HG03439 (cell line): ENCODE results near the gene CKS1B.
"Not testable (repeated sequence)": the region's sequence is repeated elsewhere in the genome, so short reads cannot be mapped to it uniquely, and the experiment has no call there.

Source experiments
- ATAC-seq: cut with Tn5 transposase; IDR thresholded peaks from one replicate; pipeline ENCODE4 v1.9.1; 2021; ENCODE audit warnings: mild to moderate bottlenecking, moderate library complexity; ENCODE audit not compliant: unreplicated experiment

CKS1B gene

GRCh38 chr1:154962156-154962749 lies 12.2 kb upstream of the CKS1B start:
- no peak for ATAC-seq

GRCh38 chr1:154962795-154963330 lies 11.6 kb upstream of the CKS1B start:
- no peak for ATAC-seq

- ATAC-seq = no peak
Observed at GRCh38 chr1:154963643-154964042, 10.8 kb upstream of the CKS1B start.

DNA sequence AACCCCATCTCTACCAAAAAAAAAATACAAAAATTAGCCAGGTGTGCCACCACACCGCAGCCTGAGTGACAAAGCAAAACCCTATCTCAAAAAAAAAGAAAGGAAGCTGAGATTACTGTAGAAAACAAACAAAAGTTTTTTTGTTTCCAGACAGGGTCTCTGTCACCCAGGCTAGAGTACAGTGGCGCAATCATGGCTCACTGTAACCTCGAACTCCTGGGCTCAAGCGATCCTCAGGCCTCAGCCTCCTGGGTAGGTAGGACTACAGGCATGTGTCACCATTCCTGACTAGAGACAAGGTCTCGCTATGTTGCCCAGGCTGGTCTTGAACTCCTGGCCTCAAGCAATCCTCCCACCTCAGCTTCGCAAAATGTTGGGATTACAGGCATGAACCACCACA lies 10.1 kb upstream of the CKS1B start:
- ATAC-seq = no peak

DNA sequence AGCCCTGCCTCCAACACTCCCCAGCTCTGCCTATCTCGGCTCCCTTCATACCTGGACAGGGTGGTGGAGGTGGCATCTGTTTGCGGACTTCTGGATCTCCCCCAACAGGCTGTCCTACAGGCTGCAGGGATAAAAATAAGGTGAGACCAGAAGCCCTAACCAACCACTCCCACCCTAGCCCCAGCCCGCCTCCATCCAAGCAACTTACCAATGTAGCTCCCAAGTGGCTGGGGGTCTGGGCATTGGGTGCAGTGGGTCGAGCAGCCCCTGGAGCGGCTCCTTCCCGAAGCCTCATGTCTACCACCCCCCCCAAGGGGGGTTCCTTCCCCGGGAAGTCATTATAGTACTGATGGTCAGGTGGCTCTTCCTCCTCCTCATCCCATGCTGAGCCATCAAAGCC lies 8.4 kb upstream of the CKS1B start:
- no peak for ATAC-seq

GRCh38 chr1:154967331-154967950 lies 7.0 kb upstream of the CKS1B start:
- ATAC-seq = no peak

DNA sequence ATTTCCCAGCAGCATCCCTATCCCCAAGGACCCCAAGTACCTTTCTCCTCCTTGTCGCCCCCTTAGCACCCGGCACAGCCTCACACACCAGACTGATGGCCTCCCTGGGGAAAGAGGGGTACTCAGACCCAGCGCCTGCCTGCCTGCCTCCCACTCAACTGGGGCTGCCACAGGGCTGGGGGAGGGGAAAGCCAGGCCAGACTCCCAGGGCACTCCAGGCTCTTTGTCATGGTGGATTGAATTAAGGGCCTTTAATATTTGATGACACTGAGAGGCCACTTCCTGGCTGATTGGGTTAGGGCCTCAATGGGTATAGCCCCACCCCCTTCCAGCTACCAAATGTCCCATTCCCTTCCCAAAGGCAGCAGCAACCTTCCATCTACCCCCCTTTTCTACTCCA lies 5.8 kb upstream of the CKS1B start:
- ATAC-seq = no peak

GRCh38 chr1:154969246-154969645 lies 5.2 kb upstream of the CKS1B start:
- no peak for ATAC-seq

DNA sequence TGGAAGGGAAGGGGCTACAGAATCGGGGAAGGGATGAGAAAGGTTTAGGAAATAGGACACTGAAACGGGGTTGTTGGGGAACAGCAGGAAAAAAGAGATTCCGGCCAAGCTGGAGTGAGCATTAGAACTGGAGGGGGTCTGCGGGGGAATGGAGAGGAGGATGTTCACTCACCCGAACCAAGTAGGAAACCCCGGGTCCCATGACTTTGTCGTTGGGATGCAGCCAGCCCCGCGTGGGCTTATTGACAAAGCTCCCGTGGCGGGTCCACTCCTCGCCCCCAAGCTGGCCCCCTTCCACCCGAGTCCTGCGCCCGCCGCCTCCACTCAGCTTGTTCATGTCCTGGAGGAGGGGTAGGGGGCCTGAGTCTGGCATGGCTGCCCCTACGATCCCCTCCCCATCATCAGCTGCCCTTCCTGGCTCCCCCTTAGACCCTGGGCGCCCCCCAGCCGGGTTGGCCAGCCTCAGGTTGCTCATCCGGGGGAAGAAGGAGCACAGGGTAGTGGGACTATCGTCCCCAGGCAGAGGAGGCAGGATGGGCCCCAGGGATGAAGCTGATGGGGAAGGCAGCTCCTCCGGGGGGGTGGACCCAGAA lies 4.5 kb upstream of the CKS1B start:
- no peak for ATAC-seq

GRCh38 chr1:154970631-154971340 lies 3.7 kb upstream of the CKS1B start, which contains the start of gene SHC1:
Gene SHC1, minus strand, starts transcription at chr1:154970747. Its CDS starts 221 bp downstream, at chr1:154970526.
- no peak for ATAC-seq

- ATAC-seq = no peak
Observed at GRCh38 chr1:154971341-154971998, 3.0 kb upstream of the CKS1B start.

DNA sequence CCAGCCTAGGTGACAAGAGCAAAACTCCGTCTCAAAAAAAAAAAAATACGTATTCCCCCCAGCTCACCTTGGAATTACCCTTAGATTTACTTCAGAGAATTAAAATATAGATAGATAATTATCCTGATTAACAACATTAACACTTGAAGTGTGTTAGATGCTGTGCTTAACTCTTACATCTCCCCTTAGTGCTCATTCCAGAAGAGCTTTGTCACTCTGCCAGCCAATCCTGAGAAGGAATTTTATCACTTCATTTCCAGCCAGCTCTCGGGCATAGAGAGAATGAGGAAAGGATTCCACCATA lies 2.3 kb upstream of the CKS1B start:
- ATAC-seq = no peak

GRCh38 chr1:154972517-154973343 lies 1.8 kb upstream of the CKS1B start:
- ATAC-seq = no peak

- peak; percentile 27 for ATAC-seq
Observed at GRCh38 chr1:154973344-154974101, 958 bp upstream of the CKS1B start.

- ATAC-seq = peak; percentile 53
Observed at GRCh38 chr1:154974808-154975408, 427 bp downstream of the CKS1B start.

DNA sequence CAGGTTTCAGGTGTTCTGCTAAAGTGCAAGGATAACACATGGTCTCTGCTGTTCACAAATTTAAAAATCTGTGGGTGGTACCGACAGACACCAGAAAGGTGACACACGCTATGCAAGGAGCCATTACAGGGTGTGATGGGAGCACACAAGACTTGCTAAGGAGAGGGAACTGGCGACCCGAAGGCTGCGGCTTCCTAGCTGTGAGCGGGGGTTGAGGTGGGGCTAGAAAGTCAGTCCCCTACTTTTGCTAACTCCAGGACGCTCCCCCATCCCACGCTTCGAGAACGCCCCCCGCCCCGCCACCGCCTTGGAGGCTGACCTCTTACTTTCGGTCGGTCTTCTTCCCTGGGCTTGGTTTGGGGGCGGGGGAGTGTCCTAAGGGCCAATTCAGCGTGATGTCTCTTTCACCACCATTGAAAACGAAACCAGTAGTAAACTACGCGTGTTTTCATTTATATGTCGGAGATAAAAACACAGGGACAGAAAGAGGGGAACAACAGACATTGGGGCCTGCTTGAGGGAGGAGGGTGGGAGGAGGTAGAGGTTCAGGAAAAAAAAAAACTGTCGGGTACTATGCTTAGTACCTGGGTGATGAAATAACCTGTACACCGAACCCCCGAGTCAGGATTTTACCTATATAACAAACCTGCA lies 1.1 kb downstream of the CKS1B start:
- no peak for ATAC-seq

- not testable (repeated sequence) for ATAC-seq
Observed at GRCh38 chr1:154977762-154978161, 3.3 kb downstream of the CKS1B start.

DNA sequence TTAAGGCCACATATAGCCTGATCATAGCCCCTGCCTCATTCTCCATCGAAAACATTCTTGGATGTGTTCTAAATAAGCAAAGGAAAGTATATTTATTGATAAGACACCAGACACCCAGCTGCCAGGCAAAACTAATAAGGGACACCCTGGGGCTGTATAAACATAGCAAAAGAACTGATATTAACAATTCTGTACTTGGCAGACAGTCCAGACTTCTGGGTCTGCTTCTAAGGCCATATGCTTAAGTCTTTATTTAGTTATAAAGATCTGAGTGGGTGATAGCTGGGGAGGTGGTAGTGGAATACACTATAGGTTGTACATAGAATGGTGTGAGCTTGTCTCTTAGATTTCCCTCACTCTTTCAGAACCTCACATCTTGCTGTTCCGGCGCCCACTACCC lies 3.9 kb downstream of the CKS1B start:
- no peak for ATAC-seq

DNA sequence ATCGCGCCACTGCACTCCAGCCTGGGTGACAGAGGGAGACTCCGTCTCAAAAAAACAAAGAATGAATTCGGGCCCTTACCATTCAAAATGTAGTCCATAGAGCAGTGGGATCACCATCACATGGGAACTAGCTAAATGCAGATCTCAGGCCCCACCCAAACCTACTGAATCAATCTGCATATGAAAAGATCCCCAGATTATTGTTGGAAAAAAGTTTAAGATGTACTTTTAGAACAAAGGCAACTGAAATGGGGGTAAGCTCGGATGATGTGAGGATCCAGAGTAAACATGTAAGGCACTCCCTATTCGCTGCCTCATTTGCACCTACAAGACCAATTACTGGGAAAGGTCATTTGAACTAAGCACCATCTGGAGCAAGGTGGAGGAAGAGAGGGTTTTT lies 7.9 kb downstream of the CKS1B start:
- no peak for ATAC-seq
